PC-9 (cell line): ENCODE results near the gene PTGDR2. TPM values are rescaled to one million over a fixed set of nuclear protein-coding genes. Genes with fewer than 3 reads are reported as not detected.

Experiments used
- BruUV-seq: library from RNA; stranded (reverse); fragments of 400-500 nt; replicated peaks from 2 replicates; lab custom pipeline; 2021; lab: Mats Ljungman, UMichigan
- CTCF ChIA-PET: fragments of 300-600 bp; sonication (Branson Sonifier 250); formaldehyde crosslinking; loops from one replicate; lab custom pipeline; 2022; ENCODE audit warnings: antibody characterized with exemption; lab: Charles Lee
- POLR2A ChIA-PET: fragments of 300-600 bp; sonication (Branson Sonifier 250); formaldehyde crosslinking; loops from one replicate; lab custom pipeline; 2022; ENCODE audit warnings: antibody characterized with exemption; ENCODE audit not compliant: unreplicated experiment; lab: Charles Lee
- DNase-seq, 2 experiments: peaks; one replicate each; pipeline versions ENCODE4 v3.0.0 to v3.0.0-alpha.2; 2015 to 2022; ENCODE audit warnings: mixed read lengths in 1 of 2
- H2AFZ ChIP-seq: fragments of 200-600 bp; sonication (generic); 2 replicates; pipeline ENCODE4 v1.8.1; 2017; ENCODE audit warnings: antibody characterized with exemption
- H3F3A ChIP-seq: fragments of 200-600 bp; sonication (generic); 2 replicates; pipeline ENCODE4 v1.8.1; 2017; ENCODE audit warnings: antibody characterized with exemption, mild to moderate bottlenecking, low read depth; ENCODE audit not compliant: insufficient read depth
- H3K27ac ChIP-seq: fragments of 200-600 bp; sonication (generic); 2 replicates; pipeline ENCODE4 v1.6.1; 2016; ENCODE audit warnings: mixed run types
- H3K27me3 ChIP-seq: fragments of 200-600 bp; sonication (generic); 2 replicates; pipeline ENCODE4 v1.6.1; 2016; ENCODE audit warnings: low read depth, mixed run types; ENCODE audit not compliant: insufficient read depth
- H3K36me3 ChIP-seq: fragments of 200-600 bp; sonication (generic); 2 replicates; pipeline ENCODE4 v1.6.1; 2016; ENCODE audit warnings: low read depth, mixed run types
- H3K4me1 ChIP-seq: fragments of 200-600 bp; sonication (generic); replicated peaks from 2 replicates; pipeline ENCODE4 v1.6.1; 2016; ENCODE audit warnings: mixed run types; ENCODE audit not compliant: insufficient read depth
- H3K4me2 ChIP-seq: fragments of 200-600 bp; sonication (generic); 2 replicates; pipeline ENCODE4 v1.6.1; 2017; ENCODE audit warnings: mixed run types
- H3K4me3 ChIP-seq: fragments of 200-600 bp; sonication (generic); 2 replicates; pipeline ENCODE4 v1.6.1; 2016; ENCODE audit warnings: mixed run types
- H3K79me2 ChIP-seq: fragments of 200-600 bp; sonication (generic); 2 replicates; pipeline ENCODE4 v1.6.1; 2017; ENCODE audit warnings: low read depth, mixed run types
- H3K9me2 ChIP-seq: fragments of 200-600 bp; sonication (generic); 2 replicates; pipeline ENCODE4 v1.8.1; 2017; ENCODE audit warnings: mild to moderate bottlenecking; ENCODE audit not compliant: insufficient read depth
- H3K9me3 ChIP-seq: fragments of 200-600 bp; sonication (generic); 2 replicates; pipeline ENCODE4 v1.8.1; 2016; ENCODE audit warnings: low read depth; ENCODE audit not compliant: insufficient read depth
- H4K20me1 ChIP-seq: fragments of 200-600 bp; sonication (generic); 2 replicates; pipeline ENCODE4 v1.8.1; 2017; ENCODE audit not compliant: insufficient read depth
- EZH2 ChIP-seq: fragments of 200-600 bp; sonication (generic); IDR thresholded peaks from 2 replicates; pipeline ENCODE4 v1.8.0; 2017; ENCODE audit warnings: antibody characterized with exemption, low read depth
- intact Hi-C: fragments of 100-400 bp; cut with micrococcal nuclease; formaldehyde crosslinking; loops from one replicate; pipeline ENCODE4 v1.10.0; 2022; ENCODE audit not compliant: unreplicated experiment
- total RNA-seq: library from RNA; stranded (reverse); gene quantifications from 2 replicates; pipeline ENCODE4 v1.2.3, GENCODE V29; 2021
- TF ChIP-seq, protein P1 (sequence below): fragments of 200-600 bp; sonication (generic); conservative IDR thresholded peaks from 2 replicates; pipeline ENCODE4 v1.6.1; 2017; ENCODE audit warnings: mixed run types, antibody characterized with exemption, mild to moderate bottlenecking, moderate library complexity

Gene PTGDR2
- total RNA-seq, 1 experiment from 2014 or later, result not detected

DNA sequence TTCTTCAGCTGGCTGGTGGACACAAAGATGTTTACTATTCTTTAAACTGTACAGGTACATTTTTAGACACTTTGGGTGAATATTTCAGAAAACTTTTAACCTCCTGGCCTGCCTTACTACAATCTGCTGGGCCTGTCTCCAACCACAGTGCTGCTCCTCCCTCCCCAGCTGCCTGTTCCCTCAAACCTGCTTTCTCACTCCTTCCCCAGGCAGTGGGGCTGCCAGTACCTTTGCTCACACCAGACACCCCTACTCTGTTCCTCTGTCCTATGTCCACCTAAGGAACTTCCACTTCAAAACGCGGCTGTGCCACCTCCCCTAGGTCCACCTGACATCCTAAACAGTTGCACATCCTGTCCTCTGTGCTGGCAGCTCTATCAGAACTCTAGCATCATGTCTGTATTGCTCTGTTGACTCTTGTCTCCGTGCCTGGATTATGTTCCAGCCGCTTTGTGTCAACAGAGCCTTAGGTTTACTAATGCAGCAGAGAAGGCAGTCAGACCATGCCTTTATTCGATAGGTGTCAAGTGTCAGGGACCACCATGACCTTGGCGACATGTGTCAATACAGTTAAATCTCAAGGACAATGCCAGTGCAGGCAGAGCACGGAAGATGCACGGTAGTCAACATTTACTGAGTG, 25.0 kb upstream of the PTGDR2 start:
- Histone ChIP-seq H4K20me1 (no peaks in the 10 kb centered on the region), H3K4me2 (no peak overlapping the region), H3K79me2 (no peaks in the 10 kb centered on the region), H3K9me3 (no peaks in the 10 kb centered on the region), H3K4me1 (no peaks in the 10 kb centered on the region), H3F3A (no peaks in the 10 kb centered on the region), H3K9me2 (no peaks in the 10 kb centered on the region), H3K27ac (no peak overlapping the region), H2AFZ (no peak overlapping the region), H3K27me3 (no peaks in the 10 kb centered on the region), H3K36me3 (no peaks in the 10 kb centered on the region), H3K4me3 (no peak overlapping the region)
- no peak for TF ChIP-seq EZH2
- TF ChIP-seq, protein P1, sequence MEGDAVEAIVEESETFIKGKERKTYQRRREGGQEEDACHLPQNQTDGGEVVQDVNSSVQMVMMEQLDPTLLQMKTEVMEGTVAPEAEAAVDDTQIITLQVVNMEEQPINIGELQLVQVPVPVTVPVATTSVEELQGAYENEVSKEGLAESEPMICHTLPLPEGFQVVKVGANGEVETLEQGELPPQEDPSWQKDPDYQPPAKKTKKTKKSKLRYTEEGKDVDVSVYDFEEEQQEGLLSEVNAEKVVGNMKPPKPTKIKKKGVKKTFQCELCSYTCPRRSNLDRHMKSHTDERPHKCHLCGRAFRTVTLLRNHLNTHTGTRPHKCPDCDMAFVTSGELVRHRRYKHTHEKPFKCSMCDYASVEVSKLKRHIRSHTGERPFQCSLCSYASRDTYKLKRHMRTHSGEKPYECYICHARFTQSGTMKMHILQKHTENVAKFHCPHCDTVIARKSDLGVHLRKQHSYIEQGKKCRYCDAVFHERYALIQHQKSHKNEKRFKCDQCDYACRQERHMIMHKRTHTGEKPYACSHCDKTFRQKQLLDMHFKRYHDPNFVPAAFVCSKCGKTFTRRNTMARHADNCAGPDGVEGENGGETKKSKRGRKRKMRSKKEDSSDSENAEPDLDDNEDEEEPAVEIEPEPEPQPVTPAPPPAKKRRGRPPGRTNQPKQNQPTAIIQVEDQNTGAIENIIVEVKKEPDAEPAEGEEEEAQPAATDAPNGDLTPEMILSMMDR, result no peak
- POLR2A ChIA-PET, result no interaction called here
- CTCF ChIA-PET, result no interaction called here
- intact Hi-C loops, result no loop called here
- peak in 1 of 2 experiments; percentile 31 for DNase-seq
- no TSS peak for BruUV-seq

DNA sequence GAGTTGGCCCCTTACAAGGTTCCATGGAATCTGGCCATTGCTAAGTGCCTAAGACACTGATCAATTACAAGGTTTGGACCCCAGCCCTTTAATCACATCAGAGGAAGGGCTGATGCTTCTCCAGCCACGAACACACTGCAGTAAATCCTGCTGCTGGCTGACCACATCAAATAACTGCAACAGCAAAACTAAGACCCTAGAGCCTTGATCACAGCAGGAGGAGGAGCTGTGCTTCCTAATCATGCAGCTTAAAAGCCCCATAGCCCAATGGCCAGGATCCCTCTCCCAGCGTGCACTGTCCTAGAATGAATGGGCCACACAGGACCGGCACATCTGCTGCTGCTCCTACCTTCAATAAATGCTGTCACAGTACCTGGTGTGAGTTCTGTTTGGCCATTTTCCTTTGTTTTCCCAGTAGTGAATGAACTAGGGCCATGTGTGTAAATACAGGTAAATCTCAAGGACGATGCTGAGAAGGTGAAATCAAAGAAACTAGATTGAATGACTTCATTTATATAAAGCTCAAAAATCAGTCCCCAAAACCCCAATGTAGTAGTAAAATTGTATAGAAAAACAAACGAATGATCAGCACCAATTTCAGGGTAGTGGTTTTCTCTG, 24.3 kb upstream of the PTGDR2 start:
- Histone ChIP-seq H3F3A (no peaks in the 10 kb centered on the region), H3K27ac (no peak overlapping the region), H4K20me1 (no peaks in the 10 kb centered on the region), H3K9me3 (no peaks in the 10 kb centered on the region), H3K79me2 (no peaks in the 10 kb centered on the region), H3K27me3 (no peaks in the 10 kb centered on the region), H3K4me2 (no peak overlapping the region), H3K36me3 (no peaks in the 10 kb centered on the region), H3K9me2 (no peaks in the 10 kb centered on the region), H2AFZ (no peak overlapping the region), H3K4me3 (no peak overlapping the region), H3K4me1 (no peaks in the 10 kb centered on the region)
- no TSS peak for BruUV-seq
- POLR2A ChIA-PET, result no interaction called here
- intact Hi-C loops, result no loop called here
- TF ChIP-seq, protein P1, result no peak
- no peak for TF ChIP-seq EZH2
- CTCF ChIA-PET, result no interaction called here
- DNase-seq, result peak in 1 of 2 experiments; percentile 32

DNA sequence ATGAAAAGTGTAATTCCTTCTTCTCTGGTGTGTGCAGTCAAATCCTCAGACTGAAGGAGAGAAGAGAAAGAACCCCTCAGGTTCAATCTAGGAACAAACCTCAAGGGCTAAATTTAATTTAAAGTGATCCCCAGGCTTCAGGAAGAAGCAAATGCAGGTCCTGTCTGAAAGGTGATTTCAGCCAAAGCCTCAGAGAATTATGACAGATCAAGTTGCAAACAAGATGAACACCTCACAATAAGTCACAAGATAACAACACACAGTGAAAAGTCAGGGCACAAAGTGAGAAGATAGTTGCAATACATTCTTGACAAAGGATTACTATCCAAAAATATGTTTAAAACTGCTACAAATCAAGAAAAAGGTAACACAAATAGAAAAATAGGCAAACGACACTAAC, 23.4 kb upstream of the PTGDR2 start:
- BruUV-seq, result no TSS peak
- no peaks in the 10 kb centered on the region for H3K27me3 ChIP-seq
- no peak overlapping the region for H3K27ac ChIP-seq
- no peaks in the 10 kb centered on the region for H3K36me3 ChIP-seq
- intact Hi-C loops, result no loop called here
- H3K4me3 ChIP-seq, result no peak overlapping the region
- POLR2A ChIA-PET, result no interaction called here
- H3K4me2 ChIP-seq, result no peak overlapping the region
- H3F3A ChIP-seq, result no peaks in the 10 kb centered on the region
- TF ChIP-seq, protein P1, result no peak
- no peak for TF ChIP-seq EZH2
- no peaks in the 10 kb centered on the region for H3K9me3 ChIP-seq
- H3K9me2 ChIP-seq, result no peaks in the 10 kb centered on the region
- CTCF ChIA-PET, result no interaction called here
- no peaks in the 10 kb centered on the region for H3K4me1 ChIP-seq
- H2AFZ ChIP-seq, result no peak overlapping the region
- DNase-seq, result no peak
- H3K79me2 ChIP-seq, result no peaks in the 10 kb centered on the region
- no peaks in the 10 kb centered on the region for H4K20me1 ChIP-seq
